GM18505 (cell line): ENCODE data around the gene ETV2.
"Not testable (repeated sequence)": the region's sequence is repeated elsewhere in the genome, so short reads cannot be mapped to it uniquely, and the experiment has no call there.

Experiments used
- ATAC-seq: cut with Tn5 transposase; IDR thresholded peaks from one replicate; pipeline ENCODE4 v1.9.1; 2021; ENCODE audit not compliant: unreplicated experiment
- POLR2A ChIP-seq: IDR thresholded peaks from 4 replicates; pipeline ENCODE4 v1.6.1; 2011; ENCODE audit warnings: borderline replicate concordance; ENCODE audit not compliant: insufficient read depth, insufficient read length; ENCODE audit errors: extremely low read depth

The ETV2 gene

GRCh38 chr19:35639321-35639639, 2.3 kb upstream of the ETV2 start:
- no peak for ATAC-seq
- no peak for TF ChIP-seq POLR2A

GRCh38 chr19:35639863-35640262, 1.7 kb upstream of the ETV2 start:
- ATAC-seq = no peak
- no peak for TF ChIP-seq POLR2A

- no peak for ATAC-seq
- no peak for TF ChIP-seq POLR2A
These were observed 767 bp downstream of the ETV2 start for GRCh38 chr19:35642312-35642711.

GRCh38 chr19:35642798-35643254, 1.3 kb downstream of the ETV2 start:
- ATAC-seq = no peak

GRCh38 chr19:35643255-35644205, 2.0 kb downstream of the ETV2 start:
- peak; percentile 92 for TF ChIP-seq POLR2A
- peak; percentile 42 for ATAC-seq

More at GRCh38 chr19:35642798-35643254, 1.3 kb downstream of the ETV2 start:
- no peak for TF ChIP-seq POLR2A

- TF ChIP-seq POLR2A = peak; percentile 30
- peak; percentile 69 for ATAC-seq
These were observed 2.9 kb downstream of the ETV2 start for GRCh38 chr19:35644206-35644986.

GRCh38 chr19:35644987-35645679, 3.6 kb downstream of the ETV2 start:
- ATAC-seq = no peak
- TF ChIP-seq POLR2A = no peak

GRCh38 chr19:35645680-35646511, 4.4 kb downstream of the ETV2 start:
- no peak for ATAC-seq
- no peak for TF ChIP-seq POLR2A

- peak; percentile 40 for ATAC-seq
- TF ChIP-seq POLR2A = peak; percentile 93
These were observed 6.7 kb downstream of the ETV2 start, which contains the start of gene COX6B1 for GRCh38 chr19:35648017-35648961. Gene COX6B1, plus strand, starts transcription at chr19:35648323. Its CDS starts 2,921 bp downstream, at chr19:35651244.

GRCh38 chr19:35650581-35650980, 9.0 kb downstream of the ETV2 start:
- TF ChIP-seq POLR2A = no peak
- ATAC-seq = no peak

GRCh38 chr19:35654828-35655227, 13.3 kb downstream of the ETV2 start:
- not testable (repeated sequence) for ATAC-seq
